ENCODE measurements around the gene CDH11.

GRCh38 chr16:64974381-64974780 is 147.5 kb downstream of the CDH11 start:
- TF ChIP-seq REST (IDR thresholded peaks at IDR 0.05; ENCODE audit: low read depth) = no peak
- no peak for TF ChIP-seq USF1 (IDR thresholded peaks at IDR 0.05)
- TF ChIP-seq CREB1 (IDR thresholded peaks at IDR 0.05; ENCODE audit: low read depth) = no peak
- TF ChIP-seq EP300 (IDR thresholded peaks at IDR 0.05; ENCODE audit: borderline replicate concordance) = no peak
- TF ChIP-seq MAX (IDR thresholded peaks at IDR 0.05) = no peak
- no peak for TF ChIP-seq TAF1 (IDR thresholded peaks at IDR 0.05; ENCODE audit: low read depth)
- no peak for TF ChIP-seq RAD21 (IDR thresholded peaks at IDR 0.05; ENCODE audit: low read depth)
- no peak for TF ChIP-seq YY1 (IDR thresholded peaks at IDR 0.05; ENCODE audit: low read depth)
- no peak for TF ChIP-seq TCF12 (IDR thresholded peaks at IDR 0.05; ENCODE audit: low read depth)

Measured in Ishikawa (cell line).